Natural killer cell treated with Interleukin-12 subunit alpha and Interleukin-12 subunit beta and Interleukin-15 and Interleukin-18, amount 100 ng/mL, for 72 hours (primary cell): ENCODE results near the gene USP15. TPM values are rescaled to one million over a fixed set of nuclear protein-coding genes. Genes with fewer than 3 reads are reported as not detected.

ENCODE experiments used
- ATAC-seq, 2 donors: fragments of 150-1000 bp; cut with Tn5 transposase in 1 of 2; sonication (Bioruptor Pico), chemical (Tn5 transposase) in 1 of 2; 2 replicates each; pipeline ENCODE4 v1.10.0; 2021
- DNase-seq: peaks from one replicate; pipeline ENCODE4 v3.0.0; 2022; ENCODE audit warnings: low spot score
- H3K27ac Mint-ChIP-seq, 2 donors: 1 replicate in 1 of 2; 2 replicates in 1 of 2; pipeline ENCODE4 v1.8.0; 2022; ENCODE audit warnings: mixed read lengths in 2 of 2, mild to moderate bottlenecking in 1 of 2, moderate library complexity in 1 of 2
- H3K27me3 Mint-ChIP-seq, 2 donors: 1 replicate in 1 of 2; 2 replicates in 1 of 2; pipeline ENCODE4 v1.8.0; 2022; ENCODE audit warnings: mixed read lengths in 2 of 2
- H3K36me3 Mint-ChIP-seq: one replicate; pipeline ENCODE4 v1.8.0; 2022; ENCODE audit warnings: mixed read lengths
- H3K4me1 Mint-ChIP-seq, 2 donors: 1 replicate in 1 of 2; 2 replicates in 1 of 2; pipeline ENCODE4 v1.8.0; 2022; ENCODE audit warnings: low read depth in 2 of 2, mixed read lengths in 2 of 2, mild to moderate bottlenecking in 1 of 2
- H3K4me3 Mint-ChIP-seq: one replicate; pipeline ENCODE4 v1.8.0; 2022; ENCODE audit warnings: mixed read lengths
- H3K9me3 Mint-ChIP-seq: 2 replicates; pipeline ENCODE4 v1.8.0; 2022; ENCODE audit warnings: mixed read lengths
- total RNA-seq, 2 donors: library from RNA; stranded (reverse); gene quantifications; one replicate each; pipeline ENCODE4 v1.2.3, GENCODE V29; 2022

The USP15 gene
- total RNA-seq, 2 donors from 2014 or later: 154 to 159 TPM

DNA sequence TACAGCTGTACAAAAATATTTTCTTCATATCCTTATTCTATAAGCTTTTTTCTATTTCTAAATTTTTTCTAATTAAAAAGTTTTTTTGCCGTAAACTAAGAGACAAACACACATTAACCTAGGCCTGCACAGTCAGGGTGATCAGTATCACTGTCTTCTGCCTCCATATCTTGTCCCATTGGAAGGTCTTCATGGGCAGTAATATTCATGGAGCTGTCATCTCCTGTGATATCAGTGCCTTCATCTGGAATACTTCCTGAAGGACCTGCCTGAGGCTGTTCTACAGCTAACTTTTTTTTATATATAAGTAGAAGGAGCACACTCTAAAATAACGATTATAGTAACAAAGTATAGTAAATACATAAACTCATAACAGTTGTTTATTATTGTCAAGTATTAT lies 17.8 kb downstream of the USP15 start:
- Mint-ChIP-seq H3K27ac (no peak overlapping the region), H3K4me1 (peaks cover 54 to 84% of the 10 kb centered on the region in 2 donors), H3K27me3 (no peaks in the 10 kb centered on the region), H3K4me3 (no peak overlapping the region), H3K9me3 (no peaks in the 10 kb centered on the region), H3K36me3 (peaks cover 4% of the 10 kb centered on the region)
- no peak for ATAC-seq
- DNase-seq: no peak

GRCh38 chr12:62279058-62279457 lies 18.9 kb downstream of the USP15 start:
- DNase-seq: no peak
- Mint-ChIP-seq H3K27ac (no peak overlapping the region), H3K27me3 (no peaks in the 10 kb centered on the region), H3K4me3 (no peak overlapping the region), H3K9me3 (no peaks in the 10 kb centered on the region), H3K36me3 (peaks cover 4% of the 10 kb centered on the region), H3K4me1 (peaks cover 53 to 82% of the 10 kb centered on the region in 2 donors)
- no peak for ATAC-seq

- no peak overlapping the region for H3K27ac Mint-ChIP-seq
- peaks cover 49 to 73% of the 10 kb centered on the region in 2 donors for H3K4me1 Mint-ChIP-seq
- no peaks in the 10 kb centered on the region for H3K9me3 Mint-ChIP-seq
- no peak for DNase-seq
- no peak for ATAC-seq
- H3K4me3 Mint-ChIP-seq: peak overlapping the region; percentile 31
- peaks cover 4% of the 10 kb centered on the region for H3K36me3 Mint-ChIP-seq
- H3K27me3 Mint-ChIP-seq: no peaks in the 10 kb centered on the region
These were observed 19.8 kb downstream of the USP15 start for GRCh38 chr12:62279961-62280360.

GRCh38 chr12:62282057-62282774 lies 22.0 kb downstream of the USP15 start:
- ATAC-seq (no peak), DNase-seq (no peak)
- no peaks in the 10 kb centered on the region for H3K27me3 Mint-ChIP-seq
- H3K27ac Mint-ChIP-seq: peak overlapping the region in 1 of 2 donors; percentile 55
- H3K9me3 Mint-ChIP-seq: peaks cover 4% of the 10 kb centered on the region
- H3K4me3 Mint-ChIP-seq: no peak overlapping the region
- H3K36me3 Mint-ChIP-seq: peaks cover 8% of the 10 kb centered on the region
- peaks cover 56 to 75% of the 10 kb centered on the region in 2 donors for H3K4me1 Mint-ChIP-seq

GRCh38 chr12:62284749-62285148 lies 24.5 kb downstream of the USP15 start:
- Mint-ChIP-seq H3K4me1 (peaks cover 71 to 86% of the 10 kb centered on the region in 2 donors), H3K4me3 (no peak overlapping the region), H3K36me3 (peaks cover 10% of the 10 kb centered on the region), H3K27ac (no peak overlapping the region), H3K27me3 (no peaks in the 10 kb centered on the region), H3K9me3 (peaks cover 4% of the 10 kb centered on the region)
- DNase-seq (no peak), ATAC-seq (no peak)

DNA sequence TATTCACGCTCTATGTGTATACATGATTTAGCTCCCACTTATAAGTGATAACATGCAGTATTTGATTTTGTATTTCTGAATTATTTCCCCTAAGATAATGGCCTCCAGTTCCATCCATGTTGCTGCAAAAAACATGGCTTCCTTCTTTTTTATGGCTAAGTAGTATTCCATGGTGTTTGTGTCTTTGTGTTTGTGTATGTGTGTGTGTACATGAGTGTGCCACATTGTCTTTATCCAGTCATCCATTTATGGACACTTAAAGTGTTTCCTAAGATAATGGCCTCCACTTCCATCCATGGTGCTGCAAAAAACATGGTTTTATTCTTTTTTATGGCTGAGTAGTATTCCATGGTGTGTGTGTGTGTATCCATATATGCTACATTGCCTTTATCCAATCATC lies 25.1 kb downstream of the USP15 start:
- H3K27ac Mint-ChIP-seq: no peak overlapping the region
- no peak overlapping the region for H3K4me3 Mint-ChIP-seq
- H3K27me3 Mint-ChIP-seq: no peaks in the 10 kb centered on the region
- no peak for ATAC-seq
- no peak for DNase-seq
- H3K36me3 Mint-ChIP-seq: peaks cover 10% of the 10 kb centered on the region
- peaks cover 4% of the 10 kb centered on the region for H3K9me3 Mint-ChIP-seq
- H3K4me1 Mint-ChIP-seq: peaks cover 71 to 85% of the 10 kb centered on the region in 2 donors

DNA sequence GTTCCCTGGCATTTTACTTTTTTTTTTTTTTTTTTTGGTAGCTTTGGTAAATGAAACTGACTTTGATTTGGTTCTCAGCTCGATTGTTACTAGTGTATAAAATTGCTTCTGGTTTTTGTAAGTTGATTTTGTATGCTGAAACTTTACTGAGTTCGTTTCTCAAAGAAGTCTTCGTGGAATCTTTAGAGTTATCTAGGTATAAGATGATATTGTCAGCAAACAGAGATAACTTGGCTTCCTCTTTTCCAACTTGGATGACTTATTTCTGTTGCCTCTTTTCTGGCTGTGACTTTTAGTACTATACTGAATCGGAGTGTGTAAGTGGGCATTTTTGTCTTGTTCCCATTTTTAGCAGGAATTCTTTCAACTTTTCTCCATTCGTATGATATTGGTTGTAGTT lies 28.1 kb downstream of the USP15 start:
- H3K9me3 Mint-ChIP-seq: peaks cover 4% of the 10 kb centered on the region
- H3K4me3 Mint-ChIP-seq: peak overlapping the region; percentile 10
- peaks cover 19% of the 10 kb centered on the region for H3K36me3 Mint-ChIP-seq
- no peaks in the 10 kb centered on the region for H3K27me3 Mint-ChIP-seq
- DNase-seq (no peak), ATAC-seq (no peak)
- peak overlapping the region; percentile 12 to 59 for H3K27ac Mint-ChIP-seq
- H3K4me1 Mint-ChIP-seq: peaks cover 66 to 79% of the 10 kb centered on the region in 2 donors

GRCh38 chr12:62290846-62291245 lies 30.6 kb downstream of the USP15 start:
- peak overlapping the region; percentile 18 for H3K4me3 Mint-ChIP-seq
- no peaks in the 10 kb centered on the region for H3K9me3 Mint-ChIP-seq
- peak overlapping the region in 1 of 2 donors; percentile 35 for H3K27ac Mint-ChIP-seq
- no peak for ATAC-seq
- H3K36me3 Mint-ChIP-seq: peaks cover 24% of the 10 kb centered on the region
- H3K4me1 Mint-ChIP-seq: peaks cover 62 to 79% of the 10 kb centered on the region in 2 donors
- DNase-seq: no peak
- no peaks in the 10 kb centered on the region for H3K27me3 Mint-ChIP-seq

DNA sequence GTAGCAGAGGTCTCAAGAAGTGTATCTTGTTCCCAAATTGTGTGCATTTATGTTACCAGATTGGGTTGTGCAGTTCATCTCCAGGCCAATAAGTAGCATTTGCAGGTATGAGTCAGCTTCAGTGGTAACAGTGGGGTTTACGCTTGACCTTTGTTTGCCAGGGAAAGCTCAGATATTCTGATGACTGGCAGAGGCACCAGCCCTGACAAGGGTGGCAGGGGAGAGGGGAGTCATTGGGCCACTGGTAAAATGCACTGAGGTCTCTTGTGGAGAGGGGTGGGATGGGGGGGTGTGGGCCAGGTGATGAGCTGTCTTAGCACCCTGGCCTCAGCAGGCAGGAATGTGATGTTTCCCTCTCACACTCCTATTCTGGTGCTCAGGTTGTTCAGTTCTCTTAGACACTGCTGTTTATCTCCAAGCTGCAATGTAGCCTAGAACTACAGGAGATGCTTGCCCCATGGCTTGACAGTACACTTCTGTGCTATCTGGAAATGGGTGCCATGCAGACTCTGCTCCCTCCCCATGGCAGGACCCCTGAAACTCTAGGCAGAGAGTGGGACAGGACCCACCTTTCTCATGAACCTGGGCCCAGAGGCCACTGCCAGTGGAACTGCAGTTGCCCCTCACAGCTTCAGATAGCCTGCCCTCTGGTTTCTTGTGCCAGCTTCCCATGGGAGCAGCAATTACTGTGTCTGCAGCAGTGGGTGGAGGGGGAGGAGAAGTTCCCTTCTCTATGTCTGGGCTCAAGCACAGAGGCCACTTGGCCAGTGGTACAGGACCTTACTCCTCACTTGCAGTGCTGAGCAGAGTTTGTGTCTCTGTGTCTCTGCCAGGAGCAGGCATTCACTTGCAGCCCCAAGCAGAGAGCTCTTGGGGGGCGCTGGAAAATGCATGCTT lies 31.9 kb downstream of the USP15 start:
- H3K4me3 Mint-ChIP-seq: no peak overlapping the region
- peaks cover 28% of the 10 kb centered on the region for H3K36me3 Mint-ChIP-seq
- DNase-seq (no peak), ATAC-seq (peak; percentile 56 to 60)
- H3K27me3 Mint-ChIP-seq: no peaks in the 10 kb centered on the region
- peaks cover 68 to 74% of the 10 kb centered on the region in 2 donors for H3K4me1 Mint-ChIP-seq
- H3K9me3 Mint-ChIP-seq: no peaks in the 10 kb centered on the region
- H3K27ac Mint-ChIP-seq: peak overlapping the region in 1 of 2 donors; percentile 26

DNA sequence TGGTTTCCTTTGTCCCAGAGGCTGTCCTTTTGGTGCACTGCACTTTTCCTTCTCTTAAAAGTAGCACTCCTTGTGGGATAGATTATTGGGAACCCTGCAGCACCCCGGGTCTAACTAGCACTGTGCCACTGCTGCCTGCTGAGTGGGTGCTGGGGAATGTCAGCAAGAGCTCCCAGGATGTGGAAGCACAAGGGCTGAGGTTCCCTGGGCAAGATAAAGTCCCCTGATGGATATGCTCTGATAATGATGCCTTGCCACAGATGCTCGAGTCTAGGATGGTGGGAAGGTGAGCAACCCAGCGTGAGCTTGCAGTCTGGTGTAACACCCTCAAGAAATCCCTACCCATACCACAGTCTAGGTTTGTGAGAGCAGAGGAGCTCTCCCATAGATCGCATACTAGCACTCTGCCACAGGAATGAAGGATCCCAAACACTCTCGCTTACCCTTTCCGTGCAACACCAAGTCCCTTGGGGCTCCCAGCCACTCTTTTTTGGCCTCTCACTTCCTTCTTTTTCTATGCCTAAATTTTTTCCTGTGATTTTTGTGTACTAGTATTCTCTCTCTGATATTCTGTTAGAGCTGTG lies 32.6 kb downstream of the USP15 start:
- DNase-seq: no peak
- ATAC-seq: no peak
- Mint-ChIP-seq H3K4me3 (peak overlapping the region; percentile 35), H3K4me1 (peaks cover 67 to 74% of the 10 kb centered on the region in 2 donors), H3K9me3 (no peaks in the 10 kb centered on the region), H3K27ac (no peak overlapping the region), H3K36me3 (peaks cover 34% of the 10 kb centered on the region), H3K27me3 (no peaks in the 10 kb centered on the region)

DNA sequence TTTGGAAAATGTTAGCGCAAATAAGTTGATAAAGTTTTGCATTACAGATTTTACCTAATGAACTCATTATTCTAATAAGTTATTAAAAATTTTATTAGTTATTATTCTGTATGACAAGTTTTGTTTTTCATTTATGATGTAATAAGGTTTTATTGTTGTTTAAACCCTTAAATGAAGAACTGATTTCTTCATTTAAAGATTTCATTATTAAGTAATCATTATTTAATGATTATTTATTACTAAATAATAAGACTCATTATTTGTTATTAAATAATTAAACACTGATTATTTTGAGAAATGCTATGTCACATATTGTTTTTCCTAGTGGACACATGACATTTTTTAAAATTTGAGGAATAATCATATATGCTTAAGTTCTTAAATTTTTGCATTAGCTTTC lies 34.2 kb downstream of the USP15 start:
- peaks cover 38% of the 10 kb centered on the region for H3K36me3 Mint-ChIP-seq
- no peaks in the 10 kb centered on the region for H3K27me3 Mint-ChIP-seq
- ATAC-seq: no peak
- H3K27ac Mint-ChIP-seq: no peak overlapping the region
- no peaks in the 10 kb centered on the region for H3K9me3 Mint-ChIP-seq
- H3K4me1 Mint-ChIP-seq: peaks cover 55 to 65% of the 10 kb centered on the region in 2 donors
- H3K4me3 Mint-ChIP-seq: no peak overlapping the region
- DNase-seq: no peak

DNA sequence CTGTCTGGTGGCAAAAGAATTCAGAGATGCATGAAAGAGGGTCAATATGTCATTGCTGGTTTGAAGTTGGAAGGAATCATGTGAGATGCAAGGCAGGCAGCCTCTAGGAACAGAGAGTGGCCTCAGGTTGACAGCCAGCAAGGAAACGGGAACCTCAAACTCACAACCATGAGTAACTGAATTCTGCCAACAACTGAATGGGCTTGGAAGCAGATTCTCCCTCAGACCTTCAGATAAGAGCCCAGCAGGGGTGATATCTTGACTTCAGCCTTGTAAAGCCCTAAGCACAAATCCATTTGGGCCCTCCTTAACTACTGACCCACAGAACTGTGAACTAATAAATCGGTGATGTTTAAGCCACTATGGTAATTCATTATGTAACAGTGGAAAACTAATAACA lies 35.8 kb downstream of the USP15 start:
- H3K27ac Mint-ChIP-seq: peak overlapping the region in 1 of 2 donors; percentile 19
- no peaks in the 10 kb centered on the region for H3K27me3 Mint-ChIP-seq
- ATAC-seq (no peak), DNase-seq (no peak)
- H3K9me3 Mint-ChIP-seq: no peaks in the 10 kb centered on the region
- no peak overlapping the region for H3K4me3 Mint-ChIP-seq
- H3K4me1 Mint-ChIP-seq: peaks cover 50 to 64% of the 10 kb centered on the region in 2 donors
- H3K36me3 Mint-ChIP-seq: peaks cover 32% of the 10 kb centered on the region

DNA sequence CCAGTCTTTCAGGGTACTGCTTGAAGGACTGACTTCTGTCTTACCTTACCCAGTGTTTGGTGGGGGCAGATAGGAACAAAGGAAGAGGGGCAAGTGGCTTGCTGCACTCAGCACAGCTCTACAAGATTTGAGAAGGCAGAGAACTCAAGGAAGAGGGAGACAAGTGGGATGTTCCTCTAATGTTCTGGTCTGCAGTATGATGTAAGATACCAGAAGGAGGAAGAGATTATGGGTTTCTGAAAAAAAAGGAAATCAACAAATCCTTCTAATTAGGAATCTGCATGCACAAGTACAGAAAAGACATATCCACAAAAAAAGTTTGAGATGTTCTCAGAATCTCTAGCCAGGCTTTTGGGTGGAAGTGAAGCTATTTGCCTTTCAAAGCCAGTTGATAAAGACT lies 37.1 kb downstream of the USP15 start:
- peak overlapping the region; percentile 5 to 78 for H3K27ac Mint-ChIP-seq
- H3K27me3 Mint-ChIP-seq: no peaks in the 10 kb centered on the region
- H3K4me3 Mint-ChIP-seq: no peak overlapping the region
- H3K9me3 Mint-ChIP-seq: no peaks in the 10 kb centered on the region
- ATAC-seq (no peak), DNase-seq (no peak)
- peaks cover 30% of the 10 kb centered on the region for H3K36me3 Mint-ChIP-seq
- peaks cover 51 to 64% of the 10 kb centered on the region in 2 donors for H3K4me1 Mint-ChIP-seq

GRCh38 chr12:62299617-62300016 lies 39.4 kb downstream of the USP15 start:
- Mint-ChIP-seq H3K4me1 (peaks cover 47 to 59% of the 10 kb centered on the region in 2 donors), H3K9me3 (peaks cover 3% of the 10 kb centered on the region), H3K36me3 (peaks cover 35% of the 10 kb centered on the region), H3K27ac (no peak overlapping the region), H3K4me3 (no peak overlapping the region), H3K27me3 (no peaks in the 10 kb centered on the region)
- no peak for ATAC-seq
- no peak for DNase-seq
